Measurements from ENCODE around the gene ANXA3.

The ANXA3 gene

GRCh38 chr4:78552389-78553042 is 946 bp downstream of the ANXA3 start:
- peak overlapping the region; percentile 55 for H3K4me3 ChIP-seq (ENCODE audit: low read depth, low read length)
- no peak for TF ChIP-seq CTCF (IDR thresholded peaks at IDR 0.05; ENCODE audit: low read depth, low read length)
- no peak for DNase-seq (ENCODE audit: low read depth, low spot score)
- in situ Hi-C loops (cut with HindIII; ENCODE audit: low sequenced_read_pairs), result no loop called here

- DNase-seq (ENCODE audit: low read depth, low spot score), result no peak
- in situ Hi-C loops (cut with HindIII; ENCODE audit: low sequenced_read_pairs), result no loop called here
- no peak for TF ChIP-seq CTCF (IDR thresholded peaks at IDR 0.05; ENCODE audit: low read depth, low read length)
- no peak overlapping the region for H3K4me3 ChIP-seq (ENCODE audit: low read depth, low read length)
Observed at GRCh38 chr4:78553043-78553396, 1.4 kb downstream of the ANXA3 start.

- DNase-seq (ENCODE audit: low read depth, low spot score), result no peak
- H3K4me3 ChIP-seq (ENCODE audit: low read depth, low read length), result no peak overlapping the region
- in situ Hi-C loops (cut with HindIII; ENCODE audit: low sequenced_read_pairs), result no loop called here
- no peak for TF ChIP-seq CTCF (IDR thresholded peaks at IDR 0.05; ENCODE audit: low read depth, low read length)
Observed at GRCh38 chr4:78553529-78554060, 2.0 kb downstream of the ANXA3 start.

GRCh38 chr4:78556665-78557064 is 5.1 kb downstream of the ANXA3 start:
- no peak overlapping the region for H3K4me3 ChIP-seq (ENCODE audit: low read depth, low read length)
- no peak for DNase-seq (ENCODE audit: low read depth, low spot score)
- in situ Hi-C loops (cut with HindIII; ENCODE audit: low sequenced_read_pairs), result no loop called here
- no peak for TF ChIP-seq CTCF (IDR thresholded peaks at IDR 0.05; ENCODE audit: low read depth, low read length)

- no peak for DNase-seq (ENCODE audit: low read depth, low spot score)
- in situ Hi-C loops (cut with HindIII; ENCODE audit: low sequenced_read_pairs), result no loop called here
- no peak overlapping the region for H3K4me3 ChIP-seq (ENCODE audit: low read depth, low read length)
- no peak for TF ChIP-seq CTCF (IDR thresholded peaks at IDR 0.05; ENCODE audit: low read depth, low read length)
Observed at GRCh38 chr4:78557841-78558240, 6.3 kb downstream of the ANXA3 start.

- in situ Hi-C loops (cut with HindIII; ENCODE audit: low sequenced_read_pairs), result no loop called here
- TF ChIP-seq CTCF (IDR thresholded peaks at IDR 0.05; ENCODE audit: low read depth, low read length), result no peak
- DNase-seq (ENCODE audit: low read depth, low spot score), result no peak
- H3K4me3 ChIP-seq (ENCODE audit: low read depth, low read length), result no peak overlapping the region
Observed at GRCh38 chr4:78558410-78558809, 6.8 kb downstream of the ANXA3 start.

All from astrocyte of the spinal cord (primary cell).